HG03159 (cell line): ENCODE data around the gene APC2.
"Not testable (repeated sequence)": the region's sequence is repeated elsewhere in the genome, so short reads cannot be mapped to it uniquely, and the experiment has no call there.

ENCODE experiments used
- ATAC-seq: cut with Tn5 transposase; IDR thresholded peaks from one replicate; pipeline ENCODE4 v1.9.1; 2021; ENCODE audit warnings: mild to moderate bottlenecking, moderate library complexity; ENCODE audit not compliant: unreplicated experiment

APC2 gene

DNA sequence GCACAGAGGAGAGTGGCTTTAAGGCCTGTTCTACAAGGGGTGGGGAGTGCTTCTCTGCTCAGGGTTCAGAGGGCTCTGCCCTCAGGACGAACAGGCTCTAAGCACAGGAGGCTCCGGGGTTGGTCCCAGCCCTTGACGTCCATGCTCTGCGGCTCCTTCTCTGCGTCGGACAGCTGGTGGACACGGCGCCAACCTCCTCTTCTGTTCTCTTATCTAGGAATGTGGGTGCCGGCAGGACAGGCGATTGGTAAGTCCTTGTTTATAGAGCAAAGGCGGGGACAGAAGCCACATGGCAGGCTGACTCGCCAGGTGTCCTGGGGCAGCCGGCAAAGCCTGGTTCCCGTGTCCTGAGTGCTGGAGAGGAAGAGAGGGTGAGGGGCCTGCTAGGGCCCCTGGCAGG, 20.2 kb upstream of the APC2 start:
- no peak for ATAC-seq

GRCh38 chr19:1430246-1430645, 19.7 kb upstream of the APC2 start:
- ATAC-seq = no peak

GRCh38 chr19:1431759-1432506, 18.0 kb upstream of the APC2 start:
- ATAC-seq = no peak

DNA sequence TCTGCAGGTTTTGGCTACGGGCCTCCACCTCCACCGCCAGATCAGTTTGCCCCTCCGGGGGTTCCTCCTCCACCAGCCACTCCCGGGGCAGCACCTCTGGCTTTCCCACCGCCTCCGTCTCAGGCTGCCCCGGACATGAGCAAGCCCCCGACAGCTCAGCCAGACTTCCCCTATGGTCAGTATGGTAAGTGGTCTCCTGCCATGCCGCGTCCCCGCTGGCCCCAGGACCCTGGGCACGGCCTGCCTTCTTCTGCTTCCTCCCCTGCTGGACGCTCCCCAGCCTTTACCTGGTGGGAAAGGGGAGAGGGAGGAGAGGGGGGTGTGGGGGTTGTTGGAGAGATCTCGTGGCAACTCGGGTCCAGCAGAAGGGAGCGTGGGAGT, 17.4 kb upstream of the APC2 start:
- ATAC-seq = no peak

- ATAC-seq = no peak
These were observed 16.5 kb upstream of the APC2 start for GRCh38 chr19:1433119-1434039.

DNA sequence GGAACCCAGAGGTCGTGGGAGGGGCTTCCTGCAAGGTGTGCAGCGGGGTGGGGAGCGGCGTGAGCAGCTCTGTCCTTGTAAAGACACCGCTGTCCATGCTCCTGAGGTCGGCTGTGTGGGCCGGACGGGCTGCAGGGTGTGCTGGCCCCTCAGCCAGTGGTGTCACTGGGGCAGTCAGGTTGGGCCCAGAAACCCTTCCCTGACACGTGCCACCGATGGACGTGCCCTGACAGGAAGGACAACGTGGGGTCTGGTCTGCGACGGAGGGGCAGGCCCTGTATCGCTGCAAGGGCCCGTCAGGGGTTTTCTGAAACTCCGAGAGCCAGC, 15.9 kb upstream of the APC2 start:
- no peak for ATAC-seq

- ATAC-seq = no peak
These were observed 15.3 kb upstream of the APC2 start for GRCh38 chr19:1434577-1435060.

DNA sequence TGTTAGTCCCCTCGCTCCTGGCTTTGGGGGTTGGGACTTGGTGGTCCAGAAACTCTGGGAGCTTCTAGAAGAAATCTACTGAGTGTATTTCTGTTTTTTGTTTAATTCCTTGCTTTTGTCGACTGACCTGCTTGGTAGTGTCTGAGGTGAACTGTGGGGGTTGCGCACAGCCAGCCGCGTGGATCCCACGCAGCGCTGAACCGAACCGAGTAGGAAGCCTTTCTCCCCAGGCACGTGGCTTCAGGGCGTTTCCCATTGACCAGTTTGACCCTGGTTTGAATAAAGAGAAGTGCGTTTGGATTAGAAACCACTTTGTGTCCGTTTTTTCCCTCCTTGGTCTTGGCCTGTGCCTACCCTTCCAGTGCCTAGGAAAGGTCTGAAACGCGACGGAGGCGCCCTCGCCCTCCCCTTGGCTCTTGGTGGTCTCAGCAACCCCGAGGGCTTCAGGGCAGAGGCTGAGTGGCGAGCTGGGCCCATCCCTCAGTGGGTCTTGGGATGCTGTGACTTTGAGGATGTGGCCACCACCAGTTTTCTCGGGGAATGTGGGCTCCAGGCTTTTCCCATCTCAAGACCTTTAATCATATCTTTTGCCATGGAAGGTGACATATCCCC, 14.4 kb upstream of the APC2 start:
- ATAC-seq = no peak

DNA sequence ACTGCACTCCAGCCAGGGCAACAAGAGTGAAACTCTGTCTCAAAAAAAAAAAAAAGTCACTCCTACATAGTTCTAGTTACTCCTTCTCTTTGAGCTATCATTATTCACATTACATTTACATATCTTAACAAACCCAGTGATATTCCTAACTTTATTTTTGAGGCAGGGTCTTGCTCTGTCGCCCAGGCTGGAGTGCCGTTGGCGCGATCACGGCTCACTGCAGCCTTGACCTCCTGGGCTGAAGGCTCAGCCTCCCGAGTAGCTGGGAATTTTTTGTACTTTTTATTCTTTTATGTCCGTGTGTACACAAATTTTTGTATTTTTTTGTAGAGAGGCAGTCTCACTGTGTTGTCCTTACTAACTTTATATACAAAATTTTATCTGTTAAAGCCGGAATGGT, 12.3 kb upstream of the APC2 start:
- ATAC-seq = no peak

GRCh38 chr19:1438035-1438932, 11.6 kb upstream of the APC2 start, which contains the start of gene RPS15:
RPS15 (plus strand) TSS chr19:1438396; CDS start chr19:1438426, 30 bp downstream.
- peak; percentile 68 for ATAC-seq

DNA sequence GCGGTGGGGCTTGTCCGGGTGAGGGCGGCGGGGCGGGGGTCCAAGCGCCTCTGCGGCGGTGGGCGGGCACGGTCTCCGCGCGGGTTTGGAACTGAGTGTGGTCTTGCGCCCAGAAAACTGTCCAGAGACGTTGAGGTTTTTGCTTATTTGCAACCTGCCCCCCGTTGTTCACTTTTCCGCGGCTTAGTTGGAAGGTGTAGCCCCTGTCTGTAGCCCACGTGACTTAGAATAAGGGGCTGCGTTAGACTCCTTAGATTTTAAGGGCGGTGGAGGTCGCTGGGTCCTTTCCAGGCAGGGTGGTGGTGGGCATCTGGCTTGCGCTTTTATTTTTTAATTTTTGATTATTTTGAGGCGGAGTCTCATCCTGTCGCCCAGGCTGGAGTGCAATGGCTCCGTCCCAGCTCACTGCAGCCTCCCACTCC, 11.0 kb upstream of the APC2 start:
- no peak for ATAC-seq

- not testable (repeated sequence) for ATAC-seq
These were observed 10.2 kb upstream of the APC2 start for GRCh38 chr19:1439525-1440417.

GRCh38 chr19:1440418-1440801, 9.5 kb upstream of the APC2 start:
- ATAC-seq = no peak

- no peak for ATAC-seq
These were observed 8.9 kb upstream of the APC2 start for GRCh38 chr19:1441022-1441426.

- no peak for ATAC-seq
These were observed 8.1 kb upstream of the APC2 start for GRCh38 chr19:1441677-1442438.

DNA sequence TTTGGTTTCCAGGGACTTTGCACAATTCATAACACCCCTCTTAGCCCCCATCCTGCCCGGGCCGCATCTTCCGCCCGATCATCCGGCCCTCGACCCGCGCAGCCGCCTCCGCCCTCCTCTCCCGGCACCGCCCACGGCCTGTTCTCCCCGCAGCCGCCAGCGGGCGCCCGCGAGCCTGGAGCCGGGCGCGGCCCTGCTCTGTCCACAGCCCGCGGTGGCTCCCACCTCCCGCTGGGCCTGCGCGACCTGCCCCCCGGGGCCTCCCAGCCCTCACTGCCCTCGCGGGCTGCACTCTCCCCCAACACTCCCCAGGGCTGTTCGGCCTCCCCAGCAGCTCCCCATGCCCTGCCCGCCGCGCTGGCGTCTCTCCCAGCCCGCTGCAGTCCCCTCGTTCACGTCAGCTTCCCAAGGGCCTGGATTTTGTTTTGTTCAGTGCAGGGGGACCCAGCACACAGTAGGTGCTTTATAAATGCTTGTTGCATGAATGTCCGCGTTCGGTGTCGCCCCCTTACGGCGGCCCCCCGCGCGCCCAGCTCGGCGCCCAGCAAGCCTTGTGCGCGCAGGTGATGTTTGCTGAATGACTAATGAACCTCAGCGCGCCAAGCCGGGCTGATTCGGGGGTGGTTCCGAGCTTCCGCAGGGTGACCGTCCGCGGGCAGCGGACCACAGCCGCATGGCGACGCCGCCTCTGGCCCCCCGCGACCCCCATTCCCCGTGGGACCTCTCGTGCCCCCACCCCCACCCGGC, 4.6 kb upstream of the APC2 start:
- ATAC-seq = no peak

GRCh38 chr19:1445932-1446712, 3.8 kb upstream of the APC2 start:
- no peak for ATAC-seq
